HG02943 (cell line): ENCODE data around the gene ARGLU1.
A peak's percentile ranks its signal among the peaks of the same experiment; 100 is the strongest.

Experiments used
- ATAC-seq: cut with Tn5 transposase; IDR thresholded peaks from one replicate; pipeline ENCODE4 v1.9.1; 2021; ENCODE audit warnings: mild to moderate bottlenecking, low read depth, moderate library complexity; ENCODE audit not compliant: unreplicated experiment

The ARGLU1 gene

DNA sequence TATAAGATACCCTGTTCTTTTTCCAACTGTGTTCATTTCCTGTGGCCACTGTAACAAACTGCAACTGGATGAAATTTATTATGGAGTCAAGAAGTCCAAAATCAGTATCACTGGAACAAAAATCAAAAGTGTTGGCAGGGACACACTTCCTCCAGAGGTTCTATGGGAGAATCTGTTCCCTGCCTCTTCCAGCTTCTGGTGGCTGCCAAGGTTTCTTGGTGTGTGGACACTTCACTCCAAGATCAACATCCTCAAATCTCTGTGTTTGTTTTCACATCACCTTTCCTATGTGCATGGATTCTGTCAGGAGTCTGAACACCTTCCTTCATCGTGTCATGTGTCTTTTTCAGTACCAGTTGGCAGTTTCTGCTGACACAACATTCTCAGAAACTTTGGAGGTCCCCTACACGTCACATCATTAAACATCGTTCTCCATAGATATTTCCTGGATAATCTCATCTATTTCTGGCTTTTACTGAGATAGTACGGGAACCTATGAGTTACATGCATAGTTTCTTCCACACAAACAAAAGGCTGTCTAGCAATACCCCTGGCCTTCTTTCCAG, 17.3 kb downstream of the ARGLU1 start:
- no peak for ATAC-seq

- no peak for ATAC-seq
Measured at GRCh38 chr13:106548064-106548696, 19.8 kb downstream of the ARGLU1 start.

DNA sequence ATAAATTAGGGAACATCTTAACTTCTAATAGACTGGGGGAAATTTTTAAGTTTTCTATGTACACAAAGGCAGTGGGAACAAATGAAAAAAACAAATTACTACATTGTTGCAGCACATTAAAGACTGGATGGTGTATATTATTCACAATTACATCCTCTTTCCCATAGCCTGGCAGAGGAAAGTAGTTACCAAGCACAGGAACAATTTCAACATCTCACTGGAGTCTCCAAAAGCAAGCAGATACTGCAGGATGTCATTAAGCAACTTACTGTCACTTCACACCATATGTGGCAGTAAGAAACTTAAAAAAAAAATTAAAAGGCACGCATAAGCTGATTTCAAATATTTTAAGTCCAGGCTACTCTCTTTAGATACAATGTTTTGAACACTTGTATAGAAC, 26.1 kb downstream of the ARGLU1 start:
- ATAC-seq = no peak

GRCh38 chr13:106540613-106541012, 27.3 kb downstream of the ARGLU1 start:
- no peak for ATAC-seq

DNA sequence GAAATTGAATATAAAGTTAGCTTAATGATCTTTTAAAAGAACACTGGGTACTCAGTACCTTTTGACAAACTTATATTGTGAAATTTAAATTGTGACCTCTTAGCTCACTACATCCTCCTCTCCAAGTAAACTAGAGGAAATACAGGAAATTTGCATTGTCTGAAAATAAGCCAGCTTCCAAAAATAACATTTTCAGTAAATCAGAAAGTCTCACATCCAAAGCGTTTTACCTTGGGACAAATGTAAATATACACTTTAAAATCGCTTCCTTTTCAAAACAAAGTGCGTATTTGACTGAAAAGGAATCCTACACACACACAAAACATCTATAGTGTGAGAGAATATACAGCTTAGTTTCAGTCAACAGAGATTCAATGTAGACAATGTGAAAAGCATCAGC, 30.4 kb downstream of the ARGLU1 start:
- no peak for ATAC-seq

- peak; percentile 45 for ATAC-seq
Measured at GRCh38 chr13:106536244-106537034, 31.5 kb downstream of the ARGLU1 start.

DNA sequence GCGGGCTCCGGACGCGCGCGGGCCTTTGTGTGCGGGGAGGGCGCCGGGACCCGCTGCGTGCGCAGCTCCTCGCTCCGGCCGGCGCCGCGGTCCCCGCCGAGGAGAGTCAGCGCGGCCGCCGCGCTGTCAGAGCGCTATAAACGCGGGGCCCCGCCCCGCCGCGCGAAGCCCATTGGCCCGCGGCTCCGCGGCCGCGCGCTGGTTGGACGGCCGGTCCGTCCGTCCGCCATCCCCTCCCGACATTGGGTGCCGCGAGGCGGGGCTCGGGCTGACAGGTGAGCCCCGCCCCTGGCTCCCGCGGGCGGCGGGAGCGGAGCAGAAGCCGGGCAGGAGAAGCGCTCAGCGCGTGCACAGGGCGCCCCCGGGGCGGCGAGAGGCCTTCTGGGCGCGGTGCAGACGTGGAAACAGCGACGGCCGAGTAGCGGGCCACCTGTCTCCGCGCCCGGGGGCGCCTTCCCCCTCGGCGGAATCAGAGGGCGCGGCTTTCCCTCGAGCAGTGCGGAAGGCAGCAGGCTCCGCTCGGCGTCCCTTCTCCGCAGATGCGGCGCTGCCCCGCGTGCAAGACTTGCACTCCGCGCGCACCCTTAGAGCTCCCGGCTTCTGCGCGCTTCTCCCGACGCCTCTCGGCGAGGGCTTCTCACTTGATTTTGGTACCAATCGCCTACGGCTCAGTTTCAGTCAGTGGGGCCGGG, 32.2 kb downstream of the ARGLU1 start, which contains the start of gene EFNB2:
Gene EFNB2 (minus strand): TSS at position 111 of the 692 bp plus-strand sequence. CDS start 698 bp downstream, outside the sequence.
- ATAC-seq = peak; percentile 89

DNA sequence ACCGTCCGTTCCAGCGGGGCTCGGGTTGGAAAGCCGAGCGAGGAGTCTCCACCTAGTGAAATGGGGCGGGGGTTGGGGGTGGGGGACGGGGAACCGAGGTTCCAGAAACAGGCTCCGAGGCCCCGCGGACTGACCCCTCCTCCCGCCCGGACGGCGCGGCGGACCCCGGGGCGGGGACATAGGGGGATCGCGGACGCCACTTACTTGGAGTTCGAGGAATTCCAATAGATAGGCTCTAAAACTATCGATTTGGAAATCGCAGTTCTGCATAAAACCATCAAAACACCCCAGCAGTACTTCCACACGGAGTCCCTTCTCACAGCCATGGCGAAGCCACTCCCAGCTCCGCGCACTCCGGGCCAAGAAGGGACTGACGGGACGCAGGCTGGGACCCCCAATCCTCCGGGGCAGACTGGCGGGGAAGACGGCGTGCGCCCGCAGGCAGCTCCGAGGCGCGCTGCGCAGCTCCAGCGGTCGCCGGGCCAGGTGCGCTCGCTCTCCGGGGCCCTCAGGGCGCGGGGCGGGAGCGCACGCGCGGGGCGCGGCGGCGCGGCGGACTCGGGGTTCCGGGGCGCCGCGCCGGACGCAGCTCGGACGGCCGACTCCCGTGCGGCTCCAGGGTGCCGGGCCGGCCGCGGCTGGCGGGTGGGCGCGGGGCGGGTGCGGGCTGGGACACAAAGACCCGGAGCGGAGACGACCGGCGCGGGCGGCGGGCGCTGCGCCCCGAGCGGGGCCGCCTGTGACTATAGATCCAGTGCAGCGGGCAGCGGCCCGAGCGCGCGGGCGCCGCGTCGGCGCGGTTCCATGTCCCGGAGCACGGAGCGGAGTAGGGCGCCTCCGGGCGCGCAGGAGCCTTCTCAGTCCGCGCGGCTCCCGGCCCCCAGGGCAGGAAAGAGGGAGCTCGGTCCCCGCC, 33.0 kb downstream of the ARGLU1 start:
- peak; percentile 27 for ATAC-seq

- no peak for ATAC-seq
Measured at GRCh38 chr13:106533943-106534638, 33.8 kb downstream of the ARGLU1 start.

- no peak for ATAC-seq
Measured at GRCh38 chr13:106533101-106533942, 34.6 kb downstream of the ARGLU1 start.

GRCh38 chr13:106532111-106532929, 35.6 kb downstream of the ARGLU1 start:
- ATAC-seq = no peak

DNA sequence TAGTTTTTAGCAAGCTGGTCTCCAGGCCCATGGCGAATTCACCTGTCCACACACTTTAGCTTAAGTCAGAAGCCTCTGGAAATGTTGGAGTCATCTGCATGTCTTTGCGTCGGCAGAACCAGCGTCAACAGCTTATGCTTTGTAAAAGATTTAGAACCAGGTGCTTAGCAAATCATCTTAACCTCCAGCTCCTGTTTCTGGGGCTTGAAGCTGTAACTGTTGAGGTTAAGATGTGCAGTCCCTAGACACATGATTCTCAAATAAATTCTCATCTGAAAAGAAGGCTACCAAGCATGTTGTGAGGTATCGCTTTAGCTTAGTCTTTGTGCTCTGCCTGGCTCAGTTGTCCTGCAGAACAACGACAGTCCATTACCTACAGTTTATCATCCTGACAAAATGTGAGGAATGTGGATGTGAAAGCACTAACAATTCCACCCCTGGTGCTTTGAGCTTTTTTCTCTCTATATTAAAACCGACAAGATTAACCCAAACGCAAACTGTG, 36.9 kb downstream of the ARGLU1 start:
- ATAC-seq = no peak

DNA sequence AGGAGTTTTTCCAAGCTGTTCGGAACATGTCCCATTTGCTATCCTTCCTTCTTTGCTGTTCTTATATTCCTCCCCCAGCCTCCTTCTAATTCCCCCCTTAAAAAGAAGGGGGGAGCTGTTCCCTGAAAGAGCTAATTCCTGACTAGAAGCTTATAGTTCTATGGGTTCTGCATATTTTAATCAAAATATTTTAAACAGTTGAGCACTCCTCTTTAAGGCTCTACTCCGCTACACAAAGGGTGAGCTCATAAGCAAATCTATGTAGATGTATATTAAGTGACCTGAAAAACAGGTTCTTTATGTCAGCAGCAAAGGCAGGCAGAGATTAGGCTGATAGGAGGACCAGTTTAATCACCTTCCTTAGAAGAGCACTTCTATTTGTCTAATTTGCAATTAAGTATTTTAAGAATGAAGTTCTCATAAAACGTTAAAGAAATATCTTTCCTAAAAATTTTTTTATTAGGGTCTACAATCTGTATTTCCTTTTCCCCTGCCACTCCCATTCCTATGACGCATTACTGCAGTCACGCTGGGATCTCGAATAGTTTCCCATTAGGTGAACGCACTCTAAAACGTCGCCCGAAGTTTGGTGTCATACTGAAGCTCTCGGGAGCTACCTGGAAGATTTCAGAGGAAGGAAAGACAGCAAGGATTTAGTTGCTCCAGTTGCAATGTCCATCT, 37.6 kb downstream of the ARGLU1 start:
- no peak for ATAC-seq

GRCh38 chr13:106529415-106530170, 38.3 kb downstream of the ARGLU1 start:
- no peak for ATAC-seq

DNA sequence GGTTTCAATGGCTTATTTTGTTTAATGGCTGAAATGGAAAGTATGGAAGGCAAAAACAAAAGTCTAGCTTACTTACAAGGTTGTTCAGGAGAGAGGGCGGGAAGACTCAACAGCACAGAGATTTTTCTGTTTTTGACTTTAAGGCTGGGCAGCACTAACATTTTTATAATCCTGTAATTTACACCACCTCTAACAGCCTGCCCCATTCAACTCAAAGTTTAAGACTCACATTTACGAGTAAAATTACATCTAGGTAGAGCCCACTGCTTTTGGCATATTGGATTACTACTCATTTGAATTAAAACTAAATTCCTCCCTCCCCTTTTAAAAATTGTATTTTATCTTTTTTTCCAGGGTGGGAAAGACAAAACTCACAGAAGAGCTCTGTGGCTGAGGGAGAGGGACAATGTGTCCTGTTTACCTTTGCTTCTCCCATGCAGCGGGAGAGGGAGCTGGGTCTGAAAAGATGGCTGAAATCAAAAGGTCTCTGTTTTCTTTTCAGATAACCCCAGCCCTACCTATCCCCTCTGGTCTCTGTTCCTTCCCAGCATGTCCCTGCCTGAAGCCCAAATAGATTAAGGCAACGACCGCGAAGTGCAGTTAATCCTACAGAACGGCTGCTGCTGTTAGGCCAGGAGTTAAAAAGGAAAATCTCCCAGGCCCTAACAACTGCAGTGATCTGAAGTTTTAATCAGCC, 39.1 kb downstream of the ARGLU1 start:
- no peak for ATAC-seq

- no peak for ATAC-seq
Measured at GRCh38 chr13:106527826-106528225, 40.1 kb downstream of the ARGLU1 start.
